ENCODE measurements around the gene CXCL1.

The CXCL1 gene

DNA sequence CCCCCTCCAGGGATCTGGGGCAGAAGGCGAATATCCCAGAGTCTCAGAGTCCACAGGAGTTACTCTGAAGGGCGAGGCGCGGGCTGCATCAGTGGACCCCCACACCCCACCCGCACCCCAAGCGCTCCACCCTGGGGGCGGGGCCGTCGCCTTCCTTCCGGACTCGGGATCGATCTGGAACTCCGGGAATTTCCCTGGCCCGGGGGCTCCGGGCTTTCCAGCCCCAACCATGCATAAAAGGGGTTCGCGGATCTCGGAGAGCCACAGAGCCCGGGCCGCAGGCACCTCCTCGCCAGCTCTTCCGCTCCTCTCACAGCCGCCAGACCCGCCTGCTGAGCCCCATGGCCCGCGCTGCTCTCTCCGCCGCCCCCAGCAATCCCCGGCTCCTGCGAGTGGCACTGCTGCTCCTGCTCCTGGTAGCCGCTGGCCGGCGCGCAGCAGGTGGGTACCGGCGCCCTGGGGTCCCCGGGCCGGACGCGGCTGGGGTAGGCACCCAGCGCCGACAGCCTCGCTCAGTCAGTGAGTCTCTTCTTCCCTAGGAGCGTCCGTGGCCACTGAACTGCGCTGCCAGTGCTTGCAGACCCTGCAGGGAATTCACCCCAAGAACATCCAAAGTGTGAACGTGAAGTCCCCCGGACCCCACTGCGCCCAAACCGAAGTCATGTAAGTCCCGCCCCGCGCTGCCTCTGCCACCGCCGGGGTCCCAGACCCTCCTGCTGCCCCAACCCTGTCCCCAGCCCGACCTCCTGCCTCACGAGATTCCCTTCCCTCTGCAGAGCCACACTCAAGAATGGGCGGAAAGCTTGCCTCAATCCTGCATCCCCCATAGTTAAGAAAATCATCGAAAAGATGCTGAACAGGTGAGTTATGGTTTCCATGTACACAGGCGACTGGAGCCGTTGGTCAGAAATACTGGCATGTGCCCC lies at the start of gene CXCL1:
Gene CXCL1 (plus strand): TSS at position 264 of the 926 bp plus-strand sequence. CDS start 78 bp downstream, at position 342.
- no peaks in the 10 kb centered on the region for H3K36me3 ChIP-seq (ENCODE audit: insufficient read depth, low read length)
- H3K4me3 ChIP-seq = peak within 1 kb of the TSS; percentile 72
- no peak within 1 kb of the TSS for H3K9ac ChIP-seq (ENCODE audit: insufficient read length)
- no peaks in the 10 kb centered on the region for H3K9me3 ChIP-seq (ENCODE audit: low read depth, low read length)
- no peak for DNase-seq (ENCODE audit: low read depth, low spot score)
- TF ChIP-seq EZH2 (IDR thresholded peaks at IDR 0.05) = no peak
- TF ChIP-seq POLR2AphosphoS5 (IDR thresholded peaks at IDR 0.05; ENCODE audit: borderline replicate concordance, low read depth, low read length) = no peak
- TF ChIP-seq FOXP2 (optimal IDR thresholded peaks at IDR 0.05; ENCODE audit: control extremely low read depth, extremely low read length, insufficient read depth) = no peak
- no peak within 1 kb of the TSS for H3K27ac ChIP-seq

DNA sequence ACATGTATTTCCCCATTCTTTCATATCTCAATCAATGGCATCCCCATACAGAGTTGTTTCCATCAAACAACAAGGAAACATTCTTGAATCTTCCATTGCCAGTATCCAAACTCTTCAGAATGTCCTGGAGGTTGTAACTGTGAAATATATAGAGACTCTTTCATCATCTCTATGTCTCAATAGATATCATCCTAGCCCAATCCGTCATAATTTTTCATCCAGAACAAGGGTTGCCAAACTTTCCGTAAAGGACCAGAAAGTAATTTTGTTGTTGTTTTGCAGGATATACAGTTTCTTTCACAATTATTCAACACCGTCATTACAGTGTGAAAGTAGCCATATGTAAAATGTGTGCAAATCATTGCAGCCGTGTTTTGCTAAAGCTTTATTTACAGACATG lies 47.9 kb upstream of the CXCL1 start:
- no peak overlapping the region for H3K9ac ChIP-seq (ENCODE audit: insufficient read length)
- H3K27ac ChIP-seq = no peak overlapping the region
- H3K9me3 ChIP-seq (ENCODE audit: low read depth, low read length) = no peaks in the 10 kb centered on the region
- no peak overlapping the region for H3K4me3 ChIP-seq
- TF ChIP-seq POLR2AphosphoS5 (IDR thresholded peaks at IDR 0.05; ENCODE audit: borderline replicate concordance, low read depth, low read length) = no peak
- H3K36me3 ChIP-seq (ENCODE audit: insufficient read depth, low read length) = no peaks in the 10 kb centered on the region
- DNase-seq (ENCODE audit: low read depth, low spot score) = no peak

DNA sequence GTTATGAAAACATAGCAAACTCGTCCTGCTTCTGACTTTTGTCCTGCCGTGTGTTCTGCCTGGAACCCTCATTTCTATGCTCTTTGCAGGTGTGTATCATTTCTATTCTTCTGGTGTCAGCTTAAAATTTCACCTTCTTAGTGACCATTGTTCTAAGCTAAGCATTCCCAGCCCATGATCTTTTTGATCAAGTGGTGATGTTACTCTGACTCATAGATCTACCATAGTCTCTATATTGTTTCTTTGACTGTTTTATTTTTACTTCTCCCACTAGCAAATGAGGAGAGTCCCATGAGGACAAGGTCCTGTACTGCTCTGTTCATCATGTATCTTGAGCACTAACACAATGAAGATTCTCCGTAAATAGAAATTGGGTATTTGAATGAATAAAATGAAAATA lies 46.8 kb upstream of the CXCL1 start:
- no peak for TF ChIP-seq POLR2AphosphoS5 (IDR thresholded peaks at IDR 0.05; ENCODE audit: borderline replicate concordance, low read depth, low read length)
- TF ChIP-seq EZH2 (IDR thresholded peaks at IDR 0.05) = no peak
- TF ChIP-seq FOXP2 (optimal IDR thresholded peaks at IDR 0.05; ENCODE audit: control extremely low read depth, extremely low read length, insufficient read depth) = no peak
- H3K27ac ChIP-seq = no peak overlapping the region
- H3K9ac ChIP-seq (ENCODE audit: insufficient read length) = no peak overlapping the region
- no peaks in the 10 kb centered on the region for H3K9me3 ChIP-seq (ENCODE audit: low read depth, low read length)
- no peak for DNase-seq (ENCODE audit: low read depth, low spot score)
- H3K36me3 ChIP-seq (ENCODE audit: insufficient read depth, low read length) = no peaks in the 10 kb centered on the region
- H3K4me3 ChIP-seq = no peak overlapping the region

DNA sequence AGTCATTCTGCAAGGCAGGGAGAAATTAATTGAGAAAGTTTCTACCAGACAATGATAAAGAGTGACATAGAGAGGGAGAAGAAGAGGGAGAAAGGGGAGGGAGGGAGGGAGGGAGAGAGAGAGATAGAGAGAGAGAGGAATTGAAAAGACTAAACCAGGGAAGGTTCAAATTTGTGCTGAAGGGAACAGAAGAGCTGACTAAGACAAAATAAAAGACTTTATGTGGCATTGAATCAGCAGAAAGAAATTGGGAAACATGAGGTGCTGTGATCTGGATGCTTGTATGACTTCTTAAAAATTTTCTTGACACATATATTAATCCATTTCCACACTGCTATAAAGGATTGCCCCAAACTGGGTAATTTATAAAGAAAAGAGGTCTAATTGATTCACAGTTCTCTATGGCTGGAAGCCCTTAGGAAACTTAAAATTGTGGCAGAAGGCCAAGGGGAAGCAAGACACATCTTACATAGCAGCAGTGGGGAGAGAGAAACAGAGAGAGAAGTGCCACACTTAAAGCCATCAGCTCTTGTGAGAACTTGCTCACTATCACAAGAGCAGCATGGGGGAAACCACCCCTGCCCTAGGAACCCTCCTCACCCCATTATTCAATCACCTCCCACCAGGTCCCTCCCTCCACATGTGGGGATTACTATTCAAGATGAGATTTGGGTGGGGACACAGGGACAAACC lies 46.2 kb upstream of the CXCL1 start:
- Histone ChIP-seq H3K9ac (ENCODE audit: insufficient read length) (no peak overlapping the region), H3K27ac (no peak overlapping the region), H3K4me3 (no peak overlapping the region), H3K36me3 (ENCODE audit: insufficient read depth, low read length) (no peaks in the 10 kb centered on the region), H3K9me3 (ENCODE audit: low read depth, low read length) (no peaks in the 10 kb centered on the region)
- DNase-seq (ENCODE audit: low read depth, low spot score) = no peak
- TF ChIP-seq EZH2 (IDR thresholded peaks at IDR 0.05) (no peak), POLR2AphosphoS5 (IDR thresholded peaks at IDR 0.05; ENCODE audit: borderline replicate concordance, low read depth, low read length) (no peak), FOXP2 (optimal IDR thresholded peaks at IDR 0.05; ENCODE audit: control extremely low read depth, extremely low read length, insufficient read depth) (no peak)

- H3K9me3 ChIP-seq (ENCODE audit: low read depth, low read length) = no peaks in the 10 kb centered on the region
- no peaks in the 10 kb centered on the region for H3K36me3 ChIP-seq (ENCODE audit: insufficient read depth, low read length)
- no peak overlapping the region for H3K9ac ChIP-seq (ENCODE audit: insufficient read length)
- no peak overlapping the region for H3K4me3 ChIP-seq
- H3K27ac ChIP-seq = no peak overlapping the region
- DNase-seq (ENCODE audit: low read depth, low spot score) = no peak
- TF ChIP-seq FOXP2 (optimal IDR thresholded peaks at IDR 0.05; ENCODE audit: control extremely low read depth, extremely low read length, insufficient read depth) (no peak), POLR2AphosphoS5 (IDR thresholded peaks at IDR 0.05; ENCODE audit: borderline replicate concordance, low read depth, low read length) (no peak), EZH2 (IDR thresholded peaks at IDR 0.05) (no peak)
Observed at GRCh38 chr4:73823760-73824159, 45.4 kb upstream of the CXCL1 start.

- Histone ChIP-seq H3K9me3 (ENCODE audit: low read depth, low read length) (no peaks in the 10 kb centered on the region), H3K36me3 (ENCODE audit: insufficient read depth, low read length) (no peaks in the 10 kb centered on the region), H3K9ac (ENCODE audit: insufficient read length) (no peak overlapping the region), H3K27ac (no peak overlapping the region), H3K4me3 (no peak overlapping the region)
- TF ChIP-seq EZH2 (IDR thresholded peaks at IDR 0.05) (no peak), POLR2AphosphoS5 (IDR thresholded peaks at IDR 0.05; ENCODE audit: borderline replicate concordance, low read depth, low read length) (no peak), FOXP2 (optimal IDR thresholded peaks at IDR 0.05; ENCODE audit: control extremely low read depth, extremely low read length, insufficient read depth) (no peak)
- no peak for DNase-seq (ENCODE audit: low read depth, low spot score)
Observed at GRCh38 chr4:73828956-73829355, 40.2 kb upstream of the CXCL1 start.

GRCh38 chr4:73831569-73831968 lies 37.6 kb upstream of the CXCL1 start:
- Histone ChIP-seq H3K4me3 (no peak overlapping the region), H3K36me3 (ENCODE audit: insufficient read depth, low read length) (no peaks in the 10 kb centered on the region), H3K27ac (no peak overlapping the region), H3K9ac (ENCODE audit: insufficient read length) (no peak overlapping the region), H3K9me3 (ENCODE audit: low read depth, low read length) (no peaks in the 10 kb centered on the region)
- TF ChIP-seq FOXP2 (optimal IDR thresholded peaks at IDR 0.05; ENCODE audit: control extremely low read depth, extremely low read length, insufficient read depth) (no peak), POLR2AphosphoS5 (IDR thresholded peaks at IDR 0.05; ENCODE audit: borderline replicate concordance, low read depth, low read length) (no peak), EZH2 (IDR thresholded peaks at IDR 0.05) (no peak)
- no peak for DNase-seq (ENCODE audit: low read depth, low spot score)

GRCh38 chr4:73832651-73833237 lies 36.4 kb upstream of the CXCL1 start:
- H3K9me3 ChIP-seq (ENCODE audit: low read depth, low read length) = no peaks in the 10 kb centered on the region
- H3K27ac ChIP-seq = no peak overlapping the region
- TF ChIP-seq FOXP2 (optimal IDR thresholded peaks at IDR 0.05; ENCODE audit: control extremely low read depth, extremely low read length, insufficient read depth) (no peak), POLR2AphosphoS5 (IDR thresholded peaks at IDR 0.05; ENCODE audit: borderline replicate concordance, low read depth, low read length) (no peak), EZH2 (IDR thresholded peaks at IDR 0.05) (no peak)
- H3K36me3 ChIP-seq (ENCODE audit: insufficient read depth, low read length) = no peaks in the 10 kb centered on the region
- H3K4me3 ChIP-seq = no peak overlapping the region
- DNase-seq (ENCODE audit: low read depth, low spot score) = no peak
- no peak overlapping the region for H3K9ac ChIP-seq (ENCODE audit: insufficient read length)
